ENCODE data around the gene C5orf58. TPM values are rescaled to one million over a fixed set of nuclear protein-coding genes. Genes with fewer than 3 reads are reported as not detected.

Gene C5orf58
- total and polyA plus RNA-seq, 2 donors (not counting 1 experiment from before 2014, with no cell fraction given) = not detected

DNA sequence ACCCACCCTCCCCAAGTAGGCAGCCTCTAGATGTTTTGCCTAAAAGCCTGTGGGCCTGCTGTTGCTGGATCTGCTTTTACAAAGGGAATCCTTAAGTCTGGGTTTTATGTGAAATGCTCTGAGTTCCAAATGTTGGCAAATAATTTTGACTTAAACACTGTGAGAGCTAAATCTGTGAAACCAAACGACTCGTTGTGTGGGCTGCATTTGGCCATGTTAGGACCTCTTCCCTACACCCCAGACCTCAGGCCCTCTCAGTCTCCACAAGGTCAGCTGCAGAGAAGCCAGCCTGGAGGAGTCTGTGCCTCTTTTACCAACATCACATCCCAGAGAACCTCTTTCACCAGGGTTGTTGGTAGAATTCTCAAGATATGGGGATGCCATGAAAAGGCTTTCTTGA is 55.4 kb downstream of the C5orf58 start:
- Histone ChIP-seq H3K27ac (ENCODE audit: insufficient read depth, low read length) (no peak overlapping the region), H3K27me3 (ENCODE audit: control insufficient read depth, insufficient read depth, low read length) (no peaks in the 10 kb centered on the region), H4K20me1 (ENCODE audit: control insufficient read depth, extremely low read depth, insufficient read depth, low read length) (no peaks in the 10 kb centered on the region), H3K4me1 (ENCODE audit: control insufficient read depth, extremely low read depth, insufficient read depth, low read length) (no peaks in the 10 kb centered on the region), H3K4me2 (ENCODE audit: extremely low read depth, insufficient read depth, low read length) (no peak overlapping the region), H3K36me3 (ENCODE audit: control insufficient read depth, insufficient read depth, low read length) (no peaks in the 10 kb centered on the region), H3K9ac (ENCODE audit: insufficient read depth, low read length) (no peak overlapping the region), H3K79me2 (ENCODE audit: control insufficient read depth, insufficient read depth, low read length) (no peaks in the 10 kb centered on the region), H2AFZ (ENCODE audit: low read length) (no peak overlapping the region), H3K4me3 (replicated peaks in 1 of 4; ENCODE audit: control extremely low read depth in 1 of 4, insufficient read depth in 1 of 4, low read depth in 3 of 4, low read length in 4 of 4) (no peak overlapping the region), H3K9me3 (ENCODE audit: control insufficient read depth, insufficient read depth, low read depth, low read length) (no peaks in the 10 kb centered on the region)
- no peak for DNase-seq (ENCODE audit: low read depth in 2 of 2)
- no peak for TF ChIP-seq EZH2 (IDR thresholded peaks at IDR 0.05; ENCODE audit: low read length, missing control alignments)
- TF ChIP-seq, protein P1, sequence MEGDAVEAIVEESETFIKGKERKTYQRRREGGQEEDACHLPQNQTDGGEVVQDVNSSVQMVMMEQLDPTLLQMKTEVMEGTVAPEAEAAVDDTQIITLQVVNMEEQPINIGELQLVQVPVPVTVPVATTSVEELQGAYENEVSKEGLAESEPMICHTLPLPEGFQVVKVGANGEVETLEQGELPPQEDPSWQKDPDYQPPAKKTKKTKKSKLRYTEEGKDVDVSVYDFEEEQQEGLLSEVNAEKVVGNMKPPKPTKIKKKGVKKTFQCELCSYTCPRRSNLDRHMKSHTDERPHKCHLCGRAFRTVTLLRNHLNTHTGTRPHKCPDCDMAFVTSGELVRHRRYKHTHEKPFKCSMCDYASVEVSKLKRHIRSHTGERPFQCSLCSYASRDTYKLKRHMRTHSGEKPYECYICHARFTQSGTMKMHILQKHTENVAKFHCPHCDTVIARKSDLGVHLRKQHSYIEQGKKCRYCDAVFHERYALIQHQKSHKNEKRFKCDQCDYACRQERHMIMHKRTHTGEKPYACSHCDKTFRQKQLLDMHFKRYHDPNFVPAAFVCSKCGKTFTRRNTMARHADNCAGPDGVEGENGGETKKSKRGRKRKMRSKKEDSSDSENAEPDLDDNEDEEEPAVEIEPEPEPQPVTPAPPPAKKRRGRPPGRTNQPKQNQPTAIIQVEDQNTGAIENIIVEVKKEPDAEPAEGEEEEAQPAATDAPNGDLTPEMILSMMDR (conservative IDR thresholded peaks at IDR 0.05 in 1 of 2, IDR thresholded peaks at IDR 0.05 in 1 of 2; ENCODE audit: low read depth in 1 of 2, low read length in 2 of 2) = no peak

DNA sequence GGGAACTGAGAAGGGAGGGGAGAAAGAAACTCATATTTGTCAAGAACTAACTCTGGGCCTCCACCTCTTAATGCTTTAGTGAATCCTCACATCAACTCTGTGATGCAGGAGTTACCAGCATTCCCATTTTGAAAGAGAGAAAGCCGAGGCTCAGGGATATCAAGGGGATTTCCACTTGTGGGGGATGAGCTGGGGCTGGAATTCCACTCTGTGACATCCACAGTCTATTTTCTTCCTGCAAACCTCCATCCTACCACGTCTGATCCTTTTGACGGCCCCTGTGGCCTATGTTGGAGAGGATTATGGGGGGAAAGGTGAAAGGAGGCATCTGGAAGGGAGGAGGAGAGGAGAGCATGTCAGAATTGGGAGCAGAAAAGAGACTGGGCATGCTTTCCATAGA is 55.8 kb downstream of the C5orf58 start:
- no peak for DNase-seq (ENCODE audit: low read depth in 2 of 2)
- no peaks in the 10 kb centered on the region for H4K20me1 ChIP-seq (ENCODE audit: control insufficient read depth, extremely low read depth, insufficient read depth, low read length)
- no peak overlapping the region for H3K9ac ChIP-seq (ENCODE audit: insufficient read depth, low read length)
- H3K4me1 ChIP-seq (ENCODE audit: control insufficient read depth, extremely low read depth, insufficient read depth, low read length) = no peaks in the 10 kb centered on the region
- no peak overlapping the region for H3K27ac ChIP-seq (ENCODE audit: insufficient read depth, low read length)
- no peaks in the 10 kb centered on the region for H3K27me3 ChIP-seq (ENCODE audit: control insufficient read depth, insufficient read depth, low read length)
- no peaks in the 10 kb centered on the region for H3K36me3 ChIP-seq (ENCODE audit: control insufficient read depth, insufficient read depth, low read length)
- no peaks in the 10 kb centered on the region for H3K79me2 ChIP-seq (ENCODE audit: control insufficient read depth, insufficient read depth, low read length)
- no peak overlapping the region for H3K4me2 ChIP-seq (ENCODE audit: extremely low read depth, insufficient read depth, low read length)
- no peak for TF ChIP-seq EZH2 (IDR thresholded peaks at IDR 0.05; ENCODE audit: low read length, missing control alignments)
- TF ChIP-seq, protein P1 (conservative IDR thresholded peaks at IDR 0.05 in 1 of 2, IDR thresholded peaks at IDR 0.05 in 1 of 2; ENCODE audit: low read depth in 1 of 2, low read length in 2 of 2) = no peak
- H3K9me3 ChIP-seq (ENCODE audit: control insufficient read depth, insufficient read depth, low read depth, low read length) = no peaks in the 10 kb centered on the region
- H3K4me3 ChIP-seq (replicated peaks in 1 of 4; ENCODE audit: control extremely low read depth in 1 of 4, insufficient read depth in 1 of 4, low read depth in 3 of 4, low read length in 4 of 4) = no peak overlapping the region
- no peak overlapping the region for H2AFZ ChIP-seq (ENCODE audit: low read length)

DNA sequence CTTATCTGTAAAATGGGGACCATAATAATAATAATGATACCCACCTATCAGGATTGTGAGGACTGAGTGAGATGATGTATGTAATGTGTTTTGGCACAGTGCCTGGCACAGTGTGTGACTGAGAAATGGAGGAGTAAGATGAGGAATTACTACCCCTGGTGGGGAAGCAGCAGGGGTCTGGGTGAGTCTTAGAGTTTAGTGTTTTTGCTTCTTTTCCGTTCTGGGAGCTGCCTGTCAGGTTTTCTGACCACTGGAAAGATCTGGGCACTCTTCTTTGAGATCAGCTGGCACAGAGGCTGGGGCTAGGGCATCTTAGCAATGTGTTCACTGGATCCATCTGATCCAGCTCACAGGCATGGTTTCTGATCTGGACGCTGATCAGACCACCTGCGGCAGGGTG is 56.3 kb downstream of the C5orf58 start:
- Histone ChIP-seq H3K27me3 (ENCODE audit: control insufficient read depth, insufficient read depth, low read length) (no peaks in the 10 kb centered on the region), H3K9me3 (ENCODE audit: control insufficient read depth, insufficient read depth, low read depth, low read length) (no peaks in the 10 kb centered on the region), H3K4me3 (replicated peaks in 1 of 4; ENCODE audit: control extremely low read depth in 1 of 4, insufficient read depth in 1 of 4, low read depth in 3 of 4, low read length in 4 of 4) (no peak overlapping the region), H4K20me1 (ENCODE audit: control insufficient read depth, extremely low read depth, insufficient read depth, low read length) (no peaks in the 10 kb centered on the region), H3K4me2 (ENCODE audit: extremely low read depth, insufficient read depth, low read length) (no peak overlapping the region), H3K27ac (ENCODE audit: insufficient read depth, low read length) (no peak overlapping the region), H2AFZ (ENCODE audit: low read length) (no peak overlapping the region), H3K79me2 (ENCODE audit: control insufficient read depth, insufficient read depth, low read length) (no peaks in the 10 kb centered on the region), H3K4me1 (ENCODE audit: control insufficient read depth, extremely low read depth, insufficient read depth, low read length) (no peaks in the 10 kb centered on the region), H3K9ac (ENCODE audit: insufficient read depth, low read length) (no peak overlapping the region), H3K36me3 (ENCODE audit: control insufficient read depth, insufficient read depth, low read length) (no peaks in the 10 kb centered on the region)
- no peak for DNase-seq (ENCODE audit: low read depth in 2 of 2)
- TF ChIP-seq, protein P1 (conservative IDR thresholded peaks at IDR 0.05 in 1 of 2, IDR thresholded peaks at IDR 0.05 in 1 of 2; ENCODE audit: low read depth in 1 of 2, low read length in 2 of 2) = no peak
- no peak for TF ChIP-seq EZH2 (IDR thresholded peaks at IDR 0.05; ENCODE audit: low read length, missing control alignments)
